Hepatocyte (in vitro differentiated cells): ENCODE measurements around the gene SCGB1A1.

Experiments used
- EZH2 ChIP-seq: fragments of 200-600 bp; sonication (generic); IDR thresholded peaks from 2 replicates; pipeline ENCODE4 v1.6.1; 2016; ENCODE audit warnings: antibody characterized with exemption, mild to moderate bottlenecking, borderline replicate concordance
- EZH2phosphoT487 ChIP-seq: fragments of 200-600 bp; sonication (generic); IDR thresholded peaks from one replicate; pipeline ENCODE4 v1.6.1; 2018; ENCODE audit warnings: antibody characterized with exemption, mild to moderate bottlenecking, low read depth, moderate library complexity; ENCODE audit not compliant: unreplicated experiment, severe bottlenecking
- TF ChIP-seq, protein P1 (sequence below): fragments of 200-600 bp; sonication (generic); IDR thresholded peaks from 2 replicates; pipeline ENCODE4 v1.5.1; 2016; ENCODE audit warnings: antibody characterized with exemption, mild to moderate bottlenecking; ENCODE audit not compliant: poor library complexity

DNA sequence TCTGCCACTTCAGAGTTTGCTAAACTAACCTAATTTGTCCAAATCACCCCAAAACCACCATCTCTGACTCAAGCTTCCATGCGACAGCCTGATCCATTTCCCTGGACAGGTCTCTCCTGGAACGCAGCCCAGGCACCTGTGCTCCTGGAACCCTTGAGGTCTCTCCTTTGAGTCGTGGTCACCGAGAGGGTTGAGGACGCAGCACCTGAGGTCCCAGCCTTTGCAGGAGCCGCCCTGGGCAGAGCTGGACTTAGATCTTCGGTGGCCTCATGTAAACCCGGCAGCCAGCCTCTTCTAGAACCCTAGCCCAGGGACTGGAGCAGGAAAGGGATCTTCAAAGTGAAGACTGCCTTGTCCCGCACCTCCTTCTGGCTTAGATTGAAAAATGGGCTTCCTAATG, 44.0 kb upstream of the SCGB1A1 start:
- TF ChIP-seq, protein P1, sequence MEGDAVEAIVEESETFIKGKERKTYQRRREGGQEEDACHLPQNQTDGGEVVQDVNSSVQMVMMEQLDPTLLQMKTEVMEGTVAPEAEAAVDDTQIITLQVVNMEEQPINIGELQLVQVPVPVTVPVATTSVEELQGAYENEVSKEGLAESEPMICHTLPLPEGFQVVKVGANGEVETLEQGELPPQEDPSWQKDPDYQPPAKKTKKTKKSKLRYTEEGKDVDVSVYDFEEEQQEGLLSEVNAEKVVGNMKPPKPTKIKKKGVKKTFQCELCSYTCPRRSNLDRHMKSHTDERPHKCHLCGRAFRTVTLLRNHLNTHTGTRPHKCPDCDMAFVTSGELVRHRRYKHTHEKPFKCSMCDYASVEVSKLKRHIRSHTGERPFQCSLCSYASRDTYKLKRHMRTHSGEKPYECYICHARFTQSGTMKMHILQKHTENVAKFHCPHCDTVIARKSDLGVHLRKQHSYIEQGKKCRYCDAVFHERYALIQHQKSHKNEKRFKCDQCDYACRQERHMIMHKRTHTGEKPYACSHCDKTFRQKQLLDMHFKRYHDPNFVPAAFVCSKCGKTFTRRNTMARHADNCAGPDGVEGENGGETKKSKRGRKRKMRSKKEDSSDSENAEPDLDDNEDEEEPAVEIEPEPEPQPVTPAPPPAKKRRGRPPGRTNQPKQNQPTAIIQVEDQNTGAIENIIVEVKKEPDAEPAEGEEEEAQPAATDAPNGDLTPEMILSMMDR, result no peak
- no peak for TF ChIP-seq EZH2
- TF ChIP-seq EZH2phosphoT487, result no peak
